Measurements from ENCODE around the gene TEAD2.
"Not testable (repeated sequence)": the region's sequence is repeated elsewhere in the genome, so short reads cannot be mapped to it uniquely, and the experiment has no call there.

TEAD2 gene

GRCh38 chr19:49331616-49332055 is 30.6 kb downstream of the TEAD2 start:
- peak; percentile 14 for DNase-seq (ENCODE audit: low read depth)
- no peak overlapping the region for H3K4me3 ChIP-seq (ENCODE audit: low read depth, low read length)
- TF ChIP-seq CTCF (IDR thresholded peaks at IDR 0.05; ENCODE audit: control insufficient read depth, extremely low read depth, insufficient read depth) = no peak

- DNase-seq (ENCODE audit: low read depth); H3K4me3 ChIP-seq (ENCODE audit: low read depth, low read length): not testable (repeated sequence)
Measured at GRCh38 chr19:49331187-49331586, 31.0 kb downstream of the TEAD2 start.

- TF ChIP-seq CTCF (IDR thresholded peaks at IDR 0.05; ENCODE audit: control insufficient read depth, extremely low read depth, insufficient read depth) = no peak
- no peak for DNase-seq (ENCODE audit: low read depth)
- H3K4me3 ChIP-seq (ENCODE audit: low read depth, low read length) = no peak overlapping the region
Measured at GRCh38 chr19:49328741-49329140, 33.5 kb downstream of the TEAD2 start.

- H3K4me3 ChIP-seq (ENCODE audit: low read depth, low read length) = no peak overlapping the region
- peak; percentile 59 for TF ChIP-seq CTCF (IDR thresholded peaks at IDR 0.05; ENCODE audit: control insufficient read depth, extremely low read depth, insufficient read depth)
- DNase-seq (ENCODE audit: low read depth) = no peak
Measured at GRCh38 chr19:49327878-49328544, 34.2 kb downstream of the TEAD2 start.

- DNase-seq (ENCODE audit: low read depth) = no peak
- no peak overlapping the region for H3K4me3 ChIP-seq (ENCODE audit: low read depth, low read length)
- no peak for TF ChIP-seq CTCF (IDR thresholded peaks at IDR 0.05; ENCODE audit: control insufficient read depth, extremely low read depth, insufficient read depth)
Measured at GRCh38 chr19:49326165-49326704, 36.0 kb downstream of the TEAD2 start.

- H3K4me3 ChIP-seq (ENCODE audit: low read depth, low read length); DNase-seq (ENCODE audit: low read depth): not testable (repeated sequence)
Measured at GRCh38 chr19:49325756-49326155, 36.5 kb downstream of the TEAD2 start.

GRCh38 chr19:49324801-49325576 is 37.2 kb downstream of the TEAD2 start, which contains the start of gene SLC6A16:
TSS of gene SLC6A16 (minus strand) at chr19:49325191. CDS start at chr19:49311347, 13,844 bp downstream.
- TF ChIP-seq CTCF (IDR thresholded peaks at IDR 0.05; ENCODE audit: control insufficient read depth, extremely low read depth, insufficient read depth) = no peak
- H3K4me3 ChIP-seq (ENCODE audit: low read depth, low read length) = no peak within 1 kb of the TSS
- DNase-seq (ENCODE audit: low read depth) = no peak

All from LNCaP clone FGC (cell line).